Measurements from ENCODE around the gene MRPL14.
A peak's percentile ranks its signal among the peaks of the same experiment; 100 is the strongest.

The MRPL14 gene

DNA sequence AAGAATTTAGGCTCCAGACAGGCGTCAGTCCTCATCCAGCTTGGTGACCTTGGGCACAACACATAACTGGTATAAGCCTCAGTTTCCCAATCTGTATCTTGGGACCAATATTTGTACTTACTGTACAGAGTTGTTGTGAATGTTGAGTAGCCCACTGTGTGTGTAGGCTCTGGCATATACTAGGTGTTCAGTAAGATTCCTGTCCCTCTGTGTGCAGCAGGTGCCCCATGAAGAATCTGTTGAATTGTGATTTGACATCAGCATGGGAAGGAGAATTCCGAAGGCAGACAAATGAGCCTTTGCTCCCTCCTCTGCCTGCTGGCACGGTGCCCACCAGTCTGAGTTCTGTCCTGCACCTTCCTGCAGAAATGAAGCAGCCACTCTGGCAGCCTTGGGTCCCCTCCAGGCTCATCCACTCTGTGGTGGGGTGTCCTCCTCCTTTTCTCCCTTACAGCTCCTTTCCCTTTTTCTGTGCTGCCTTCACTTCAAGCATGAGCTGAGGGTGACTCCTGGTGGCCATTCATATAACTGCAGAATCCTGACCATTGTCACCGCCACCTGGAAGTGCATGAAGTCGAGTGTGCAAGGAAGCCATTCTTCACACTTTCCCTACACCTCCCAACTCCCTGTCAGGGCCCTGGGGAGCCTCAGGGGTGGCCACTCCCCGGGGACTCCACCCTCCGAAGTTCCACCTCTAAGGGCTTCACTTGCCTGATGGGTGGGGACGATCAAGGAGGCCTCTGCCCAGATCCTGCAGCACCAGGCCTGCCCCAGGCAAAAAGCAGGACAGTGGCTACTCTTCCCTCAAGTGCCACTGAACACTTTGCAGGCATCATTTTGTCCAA, 48.2 kb downstream of the MRPL14 start:
- DNase-seq (ENCODE audit: low spot score): peak; percentile 88

- no peak for DNase-seq (ENCODE audit: low spot score)
Measured at GRCh38 chr6:44078219-44078826, 48.9 kb downstream of the MRPL14 start.

DNA sequence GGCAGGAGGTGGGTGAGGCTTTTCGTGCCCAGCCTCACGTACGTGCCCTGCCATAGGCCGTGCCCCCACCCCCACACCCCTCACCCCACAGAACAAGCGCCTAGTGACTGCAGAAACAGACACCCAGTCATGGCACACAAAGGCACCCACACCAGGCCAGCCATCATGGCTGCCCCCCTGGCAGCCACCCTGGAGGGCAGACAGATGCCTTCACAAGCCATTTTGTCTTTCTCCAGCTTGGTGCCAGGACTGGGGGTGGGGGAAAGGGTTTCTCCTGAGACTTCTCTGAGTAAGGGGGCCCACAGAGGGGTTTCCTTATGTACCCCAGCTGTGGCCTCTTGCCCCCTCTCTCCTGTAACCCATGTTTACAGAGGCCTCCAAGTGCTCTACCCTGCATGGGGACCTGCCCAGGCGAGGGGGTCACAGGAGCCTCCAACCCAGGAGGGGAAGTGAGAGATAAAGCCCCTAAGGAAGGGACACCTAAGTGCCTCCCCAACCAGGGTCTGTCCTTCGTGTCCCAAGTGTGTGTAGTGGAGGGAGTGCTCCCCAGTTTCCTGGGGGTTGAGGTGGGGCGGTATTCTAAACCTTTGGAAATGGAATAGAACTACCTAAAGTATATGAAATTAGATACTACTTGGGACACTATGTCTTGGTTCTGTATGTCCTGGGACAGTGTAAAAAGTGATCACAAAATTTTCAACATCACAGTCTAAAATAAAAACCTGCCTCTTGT, 49.9 kb downstream of the MRPL14 start:
- DNase-seq (ENCODE audit: low spot score): no peak

DNA sequence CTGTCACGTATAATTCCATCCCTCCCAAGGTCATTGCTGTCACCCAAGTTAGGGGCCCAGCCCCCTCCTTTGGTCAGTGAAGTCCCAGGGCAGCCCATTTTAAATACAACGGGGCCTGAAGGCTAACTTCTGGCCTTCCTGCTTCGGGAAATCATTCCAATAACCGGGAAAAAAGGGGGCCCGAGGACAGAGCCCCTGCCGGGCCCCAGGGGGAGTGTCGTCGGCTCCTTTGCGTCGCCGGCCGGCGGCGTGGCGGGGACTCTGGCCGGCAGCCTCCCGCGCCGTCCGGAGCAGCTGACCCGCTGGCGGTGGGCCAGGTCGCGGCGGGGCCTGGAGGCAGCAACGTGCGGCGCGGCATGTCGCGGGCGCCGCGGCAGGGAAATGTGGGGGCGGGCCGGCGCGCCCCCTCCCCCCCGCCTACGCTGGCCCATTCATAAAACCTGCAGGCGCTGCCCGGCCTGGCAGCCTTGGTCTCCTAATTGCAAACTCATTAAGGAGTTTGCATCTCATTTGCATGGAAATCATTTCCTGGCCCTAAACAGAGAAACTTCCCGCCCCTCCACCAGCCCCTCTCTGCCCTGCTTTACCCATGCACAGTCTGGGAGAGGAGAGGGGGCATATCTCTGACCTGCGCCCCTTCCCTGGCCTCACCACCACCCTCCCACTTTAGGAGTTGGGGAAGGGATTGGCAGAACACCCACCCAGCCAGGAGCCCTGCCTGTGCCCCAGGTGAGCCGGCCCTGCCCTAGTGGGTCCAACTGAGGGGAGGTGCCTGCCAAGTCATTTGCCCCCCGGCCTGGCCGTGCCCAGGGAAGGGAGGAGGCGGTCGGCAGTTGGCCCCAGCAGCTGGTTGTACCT, 50.7 kb downstream of the MRPL14 start:
- peak; percentile 56 for DNase-seq (ENCODE audit: low spot score)

DNA sequence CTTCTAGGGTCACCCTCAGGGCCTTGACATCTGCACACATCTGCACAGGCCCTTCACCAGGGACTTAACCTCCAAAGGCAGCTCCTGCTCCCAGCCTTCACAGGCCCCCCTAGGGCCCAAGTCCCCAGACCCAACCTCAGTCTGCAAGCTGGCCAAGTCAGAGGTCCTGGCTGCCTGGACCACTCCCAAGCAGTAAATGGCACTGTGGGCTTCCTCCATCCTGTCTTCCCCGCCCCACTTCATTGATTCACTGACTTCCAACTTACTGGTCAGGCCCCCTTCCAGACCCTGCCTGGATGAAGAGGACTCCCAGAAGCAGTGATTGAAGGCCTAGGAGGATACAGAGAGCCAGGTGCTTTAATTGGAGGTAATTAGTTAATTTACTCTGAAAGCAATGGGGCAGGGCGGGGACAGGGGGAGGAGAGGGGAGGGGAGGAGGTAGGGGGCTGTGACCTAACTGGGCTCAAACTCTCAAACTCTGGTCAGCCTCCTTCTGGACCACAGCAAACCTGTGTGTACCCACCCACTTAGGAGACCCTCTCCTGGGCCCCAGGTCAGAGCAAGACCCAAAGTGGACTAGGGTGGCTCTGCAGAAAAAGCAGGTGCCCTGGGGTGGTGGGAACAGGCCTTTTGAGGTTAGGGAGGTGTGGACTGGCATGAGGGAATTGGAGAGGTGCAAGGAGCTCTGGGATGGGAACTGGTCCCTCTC, 51.5 kb downstream of the MRPL14 start:
- no peak for DNase-seq (ENCODE audit: low spot score)

- DNase-seq (ENCODE audit: low spot score): no peak
Measured at GRCh38 chr6:44074813-44075646, 52.2 kb downstream of the MRPL14 start.

- peak; percentile 87 for DNase-seq (ENCODE audit: low spot score)
Measured at GRCh38 chr6:44074439-44074812, 52.8 kb downstream of the MRPL14 start.

DNA sequence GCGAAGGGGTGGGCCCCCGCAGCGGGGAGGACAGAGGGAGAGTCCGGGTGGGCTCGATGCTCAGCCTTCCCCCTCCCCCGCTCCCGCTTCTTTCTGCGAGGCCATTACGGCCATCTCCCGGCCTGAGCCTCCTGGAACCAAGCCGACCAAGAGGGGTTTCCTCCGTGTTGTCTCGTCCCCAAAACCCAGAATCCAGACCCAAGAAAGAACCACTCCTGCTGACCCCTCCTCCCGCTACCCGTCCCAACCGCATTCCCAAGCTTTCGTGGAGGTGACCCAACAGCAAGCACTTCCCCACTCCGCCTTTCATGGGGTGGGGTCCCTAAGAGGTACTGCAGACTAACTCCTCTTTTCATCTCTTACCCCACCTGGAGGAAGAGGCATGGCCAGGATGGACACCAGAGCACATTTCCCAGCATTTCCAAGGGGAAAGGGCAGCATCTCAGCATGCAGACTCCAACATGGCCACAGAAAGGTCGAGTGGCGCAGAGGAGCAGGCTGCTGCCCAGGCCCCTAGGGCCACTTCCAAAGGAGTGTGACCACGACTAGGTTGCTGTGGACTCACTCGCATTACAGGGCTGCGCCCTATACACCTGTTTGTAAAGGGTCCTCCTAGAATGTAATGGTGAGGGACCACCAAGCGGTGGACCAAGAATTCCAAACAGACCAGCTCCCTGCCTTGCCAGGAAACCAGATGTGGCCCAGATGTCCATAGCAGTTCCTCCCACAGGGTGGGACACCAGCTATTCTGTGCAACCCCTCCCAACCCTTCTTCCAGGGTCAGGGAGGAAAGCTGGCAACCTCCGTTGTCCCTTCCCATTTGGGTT, 53.4 kb downstream of the MRPL14 start:
- no peak for DNase-seq (ENCODE audit: low spot score)

- peak; percentile 87 for DNase-seq (ENCODE audit: low spot score)
Measured at GRCh38 chr6:44072959-44073611, 54.2 kb downstream of the MRPL14 start.

- no peak for DNase-seq (ENCODE audit: low spot score)
Measured at GRCh38 chr6:44072452-44072958, 54.7 kb downstream of the MRPL14 start.

DNA sequence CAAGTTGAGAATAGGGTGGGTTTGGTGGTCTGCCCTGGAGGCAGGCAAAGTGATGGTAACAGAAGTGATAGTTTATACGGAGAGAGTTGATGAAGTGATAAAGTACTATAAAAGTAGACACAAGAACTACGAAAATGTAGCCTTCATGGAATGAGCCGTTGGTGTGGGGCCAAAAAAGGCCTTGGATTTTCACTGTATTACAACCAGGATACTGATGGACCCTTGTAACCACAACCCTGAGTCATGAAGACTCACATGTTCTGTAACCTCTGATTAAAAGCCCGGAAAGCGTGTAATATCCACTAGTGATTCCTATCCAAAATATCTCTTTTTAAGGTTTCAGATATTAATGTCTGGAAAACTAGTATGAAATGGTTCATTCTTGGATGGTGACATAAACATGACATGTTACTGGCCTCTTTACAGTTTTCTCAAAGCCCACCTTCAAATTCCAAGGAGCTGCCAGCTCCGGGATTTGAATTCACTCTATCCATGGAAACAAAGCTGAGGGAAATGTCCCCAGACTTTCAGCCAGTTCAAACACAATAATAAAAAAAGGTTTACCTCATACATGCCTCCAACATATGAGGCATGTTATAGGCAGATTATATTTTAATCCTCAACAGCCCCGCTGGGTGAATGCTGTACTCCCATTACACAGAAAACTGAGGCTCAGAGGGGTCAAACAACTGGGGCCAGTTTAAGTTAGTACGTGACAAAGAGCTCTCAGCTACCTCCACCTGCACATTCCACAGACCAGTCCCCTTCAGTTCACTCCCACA, 55.4 kb downstream of the MRPL14 start:
- DNase-seq (ENCODE audit: low spot score): no peak

- no peak for DNase-seq (ENCODE audit: low spot score)
Measured at GRCh38 chr6:44068607-44069296, 58.5 kb downstream of the MRPL14 start.

DNA sequence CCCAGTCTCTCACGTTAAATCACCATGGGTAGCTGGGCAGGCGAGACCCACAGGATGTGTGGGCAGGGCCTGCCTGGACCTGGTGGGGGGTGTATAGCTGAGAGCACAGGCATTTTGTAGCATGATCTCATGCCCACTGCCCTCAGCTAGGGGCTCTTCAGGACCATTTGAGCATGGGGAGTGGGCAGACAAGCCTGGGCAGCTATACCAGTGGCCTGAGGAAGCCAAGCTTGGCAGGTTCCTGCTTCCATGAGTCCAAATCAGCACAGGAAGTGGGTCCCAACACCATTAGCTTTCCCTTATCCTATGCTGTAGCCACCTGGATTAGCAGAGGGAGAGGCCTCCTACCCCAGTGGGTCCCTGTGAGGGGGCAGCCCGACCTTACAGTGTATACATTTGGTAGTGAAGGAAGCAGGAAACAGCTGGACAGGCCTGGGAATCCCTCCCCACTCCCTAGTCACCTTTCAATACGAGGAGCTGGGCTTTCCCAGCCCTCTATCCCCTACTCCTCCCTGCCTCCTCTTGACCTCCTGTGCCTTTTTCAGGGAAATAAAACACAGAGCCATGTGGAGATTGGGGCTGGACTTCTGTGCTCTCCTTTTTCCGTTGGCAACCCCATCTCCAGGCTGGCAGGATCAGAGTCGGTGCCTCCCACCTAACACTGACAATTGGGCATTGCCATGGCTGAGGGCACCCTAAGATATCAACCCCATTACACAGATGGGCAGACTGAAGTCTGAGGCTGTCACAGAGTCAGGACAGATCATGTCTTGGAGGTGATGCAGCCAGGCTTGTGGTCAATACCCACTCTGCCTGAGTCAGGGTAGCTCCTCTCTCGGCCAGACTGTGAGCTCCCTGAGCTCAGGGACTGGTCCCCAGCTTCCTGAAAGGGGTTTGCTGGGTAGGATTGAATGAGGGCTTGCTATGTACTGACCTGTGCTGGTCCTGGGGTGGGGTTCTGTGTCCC, 59.8 kb downstream of the MRPL14 start:
- DNase-seq (ENCODE audit: low spot score): no peak

DNA sequence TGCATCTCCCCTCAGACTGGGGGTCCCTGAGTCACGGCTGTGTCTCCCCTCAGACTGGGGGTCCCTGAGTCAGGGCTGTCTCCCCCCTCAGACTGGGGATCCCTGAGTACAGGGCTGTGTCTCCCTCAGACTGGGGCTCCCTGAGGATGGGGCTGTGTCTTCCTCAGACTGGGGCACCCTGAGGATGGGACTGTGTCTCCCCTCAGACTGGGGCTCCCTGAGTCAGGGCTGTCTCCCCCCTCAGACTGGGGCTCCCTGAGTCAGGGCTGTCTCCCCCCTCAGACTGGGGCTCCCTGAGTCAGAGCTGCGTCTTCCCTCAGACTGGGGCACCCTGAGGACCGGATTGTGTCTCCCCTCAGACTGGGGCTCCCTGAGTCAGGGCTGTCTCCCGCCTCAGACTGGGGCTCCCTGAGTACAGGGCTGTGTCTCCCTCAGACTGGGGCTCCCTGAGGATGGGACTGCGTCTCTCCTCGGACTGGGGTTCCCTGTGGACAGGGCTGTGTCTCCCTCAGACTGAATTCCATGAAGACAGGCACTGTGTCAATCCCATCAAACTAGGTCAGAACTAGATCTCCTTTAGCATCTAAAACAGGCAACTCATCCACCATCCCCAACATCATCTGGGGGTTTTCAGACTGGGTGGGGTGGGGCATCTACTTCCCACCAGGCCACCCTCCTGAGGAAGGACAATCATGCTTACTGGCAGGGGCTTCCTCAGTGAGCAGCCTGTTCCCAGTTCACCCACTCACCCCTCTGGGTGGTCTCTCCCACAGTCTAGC, 60.7 kb downstream of the MRPL14 start:
- DNase-seq (ENCODE audit: low spot score): no peak

DNA sequence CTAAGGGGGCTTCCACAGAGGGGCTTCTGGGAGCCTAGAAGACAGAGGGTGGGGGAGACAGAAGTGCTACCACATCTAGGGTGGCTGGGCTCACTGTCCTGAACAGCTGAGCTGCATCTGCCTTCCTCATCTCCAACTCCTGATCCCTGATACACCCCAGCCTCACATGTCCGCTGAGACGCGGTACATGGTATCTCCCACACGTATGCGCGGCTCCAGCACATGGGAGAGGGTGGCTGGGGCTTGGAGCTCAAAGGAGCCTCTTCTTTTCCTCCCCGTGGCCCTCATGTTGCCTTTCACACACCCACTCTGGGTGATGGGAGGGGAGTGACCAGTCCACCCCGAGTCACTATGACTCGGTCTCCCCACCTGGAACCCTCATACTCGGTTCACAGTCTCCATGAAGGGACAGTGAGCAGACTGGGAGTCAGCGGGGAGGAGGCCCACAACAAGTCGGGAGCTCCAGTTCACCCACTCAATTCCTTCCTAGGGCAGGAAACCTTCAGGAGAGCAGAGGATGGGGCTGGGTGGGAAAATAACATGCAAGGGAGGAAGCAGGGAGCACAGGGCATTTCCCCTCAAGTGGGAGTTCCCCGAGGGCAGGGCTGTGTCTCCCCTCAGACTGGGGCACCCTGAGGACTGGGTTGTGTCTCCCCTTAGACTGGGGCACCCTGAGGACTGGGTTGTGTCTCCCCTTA, 61.7 kb downstream of the MRPL14 start:
- no peak for DNase-seq (ENCODE audit: low spot score)
